Fibroblast of lung (primary cell): ENCODE measurements around the gene TBC1D22A.

Source experiments
- CTCF ChIP-seq, 2 donors: IDR thresholded peaks in 1 of 2; conservative IDR thresholded peaks in 1 of 2; 1 replicate in 1 of 2; 2 replicates in 1 of 2; pipeline ENCODE4 v1.5.1; 2011 to 2012; ENCODE audit warnings: low read length in 2 of 2, control low read depth in 1 of 2, inconsistent platforms in 1 of 2, low read depth in 1 of 2, mild to moderate bottlenecking in 1 of 2
- EZH2 ChIP-seq: IDR thresholded peaks from 2 replicates; pipeline ENCODE4 v1.5.1; 2012; ENCODE audit warnings: low read length, control low read depth, mild to moderate bottlenecking; ENCODE audit errors: missing control alignments

- TF ChIP-seq CTCF (conservative IDR thresholded peaks at IDR 0.05 in 1 of 2, IDR thresholded peaks at IDR 0.05 in 1 of 2; ENCODE audit: low read depth in 1 of 2, low read length in 2 of 2) (no peak), EZH2 (no peak)
Observed at GRCh38 chr22:47105085-47105484, 342.6 kb downstream of the TBC1D22A start.
